ENCODE measurements around the gene SORCS3.

The SORCS3 gene

DNA sequence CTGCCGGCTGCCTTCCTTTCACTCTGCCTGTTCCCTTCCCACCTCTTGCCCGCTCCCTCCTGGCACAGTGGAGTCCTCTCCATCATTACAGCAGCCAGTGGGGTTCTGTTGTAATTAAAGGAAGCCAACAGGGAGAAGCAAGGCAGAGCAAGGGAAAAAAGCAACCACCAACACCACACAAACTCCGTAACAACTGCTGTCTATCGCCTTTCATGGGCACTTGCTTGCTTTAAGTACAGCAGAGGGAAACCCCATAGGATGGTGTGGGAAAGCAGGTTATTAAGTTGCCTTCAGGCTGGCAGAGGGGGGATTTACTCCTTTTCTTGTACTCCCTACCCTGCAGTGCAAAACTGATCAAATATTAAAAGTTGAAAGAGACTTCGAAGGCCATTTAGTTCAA, 22.0 kb downstream of the SORCS3 start:
- no peak overlapping the region for H3K4me2 ChIP-seq (ENCODE audit: low read depth, low read length, poor library complexity, severe bottlenecking)
- no peak overlapping the region for H2AFZ ChIP-seq (ENCODE audit: low read length)
- H4K20me1 ChIP-seq (ENCODE audit: insufficient read depth, low read length, poor library complexity, severe bottlenecking) = no peaks in the 10 kb centered on the region
- no peaks in the 10 kb centered on the region for H3K79me2 ChIP-seq (ENCODE audit: insufficient read depth, low read length)
- H3K4me1 ChIP-seq (ENCODE audit: insufficient read depth, low read length, poor library complexity, severe bottlenecking) = no peaks in the 10 kb centered on the region
- TF ChIP-seq, protein P1, sequence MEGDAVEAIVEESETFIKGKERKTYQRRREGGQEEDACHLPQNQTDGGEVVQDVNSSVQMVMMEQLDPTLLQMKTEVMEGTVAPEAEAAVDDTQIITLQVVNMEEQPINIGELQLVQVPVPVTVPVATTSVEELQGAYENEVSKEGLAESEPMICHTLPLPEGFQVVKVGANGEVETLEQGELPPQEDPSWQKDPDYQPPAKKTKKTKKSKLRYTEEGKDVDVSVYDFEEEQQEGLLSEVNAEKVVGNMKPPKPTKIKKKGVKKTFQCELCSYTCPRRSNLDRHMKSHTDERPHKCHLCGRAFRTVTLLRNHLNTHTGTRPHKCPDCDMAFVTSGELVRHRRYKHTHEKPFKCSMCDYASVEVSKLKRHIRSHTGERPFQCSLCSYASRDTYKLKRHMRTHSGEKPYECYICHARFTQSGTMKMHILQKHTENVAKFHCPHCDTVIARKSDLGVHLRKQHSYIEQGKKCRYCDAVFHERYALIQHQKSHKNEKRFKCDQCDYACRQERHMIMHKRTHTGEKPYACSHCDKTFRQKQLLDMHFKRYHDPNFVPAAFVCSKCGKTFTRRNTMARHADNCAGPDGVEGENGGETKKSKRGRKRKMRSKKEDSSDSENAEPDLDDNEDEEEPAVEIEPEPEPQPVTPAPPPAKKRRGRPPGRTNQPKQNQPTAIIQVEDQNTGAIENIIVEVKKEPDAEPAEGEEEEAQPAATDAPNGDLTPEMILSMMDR (conservative IDR thresholded peaks at IDR 0.05; ENCODE audit: low read length) = no peak
- TF ChIP-seq EZH2phosphoT487 (IDR thresholded peaks at IDR 0.05; ENCODE audit: borderline replicate concordance) = no peak
- H3K9me2 ChIP-seq (replicated peaks; ENCODE audit: low read depth, low read length) = no peaks in the 10 kb centered on the region
- no peak overlapping the region for H3K4me3 ChIP-seq (ENCODE audit: low read length, poor library complexity, severe bottlenecking)
- no peaks in the 10 kb centered on the region for H3K27me3 ChIP-seq (ENCODE audit: insufficient read depth, low read length, poor library complexity, severe bottlenecking)
- no peak overlapping the region for H3K9ac ChIP-seq (ENCODE audit: low read depth, low read length, poor library complexity, severe bottlenecking)
- no peaks in the 10 kb centered on the region for H3K36me3 ChIP-seq (ENCODE audit: insufficient read depth, low read length)
- no peaks in the 10 kb centered on the region for H3K9me3 ChIP-seq (ENCODE audit: insufficient read depth, low read depth, low read length)
- no peaks in the 10 kb centered on the region for H3F3A ChIP-seq (ENCODE audit: low read depth)

DNA sequence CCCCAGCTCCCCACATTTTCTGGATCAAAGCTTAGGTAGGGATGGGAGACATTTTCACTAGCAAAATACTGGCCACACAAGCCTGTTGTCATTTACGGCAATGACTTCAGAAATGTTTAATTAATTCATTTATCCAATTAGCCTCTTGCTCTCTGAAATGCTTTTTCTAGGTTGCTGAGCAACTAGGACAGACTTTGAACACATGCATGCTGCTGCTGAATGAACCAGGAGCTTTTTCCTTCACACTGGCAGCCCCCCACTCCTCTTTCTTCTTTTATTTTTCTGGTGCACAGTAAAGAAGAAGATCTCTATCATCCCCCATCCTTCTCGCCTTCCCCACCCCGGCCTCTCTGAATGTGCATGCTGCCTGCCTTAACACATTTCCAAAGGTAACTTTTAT, 22.5 kb downstream of the SORCS3 start:
- H3K4me2 ChIP-seq (ENCODE audit: low read depth, low read length, poor library complexity, severe bottlenecking) = no peak overlapping the region
- no peaks in the 10 kb centered on the region for H3K79me2 ChIP-seq (ENCODE audit: insufficient read depth, low read length)
- no peak overlapping the region for H3K4me3 ChIP-seq (ENCODE audit: low read length, poor library complexity, severe bottlenecking)
- H2AFZ ChIP-seq (ENCODE audit: low read length) = no peak overlapping the region
- H3K9me3 ChIP-seq (ENCODE audit: insufficient read depth, low read depth, low read length) = no peaks in the 10 kb centered on the region
- no peaks in the 10 kb centered on the region for H3F3A ChIP-seq (ENCODE audit: low read depth)
- no peaks in the 10 kb centered on the region for H3K36me3 ChIP-seq (ENCODE audit: insufficient read depth, low read length)
- H3K4me1 ChIP-seq (ENCODE audit: insufficient read depth, low read length, poor library complexity, severe bottlenecking) = no peaks in the 10 kb centered on the region
- H4K20me1 ChIP-seq (ENCODE audit: insufficient read depth, low read length, poor library complexity, severe bottlenecking) = no peaks in the 10 kb centered on the region
- H3K9ac ChIP-seq (ENCODE audit: low read depth, low read length, poor library complexity, severe bottlenecking) = no peak overlapping the region
- H3K9me2 ChIP-seq (replicated peaks; ENCODE audit: low read depth, low read length) = no peaks in the 10 kb centered on the region
- TF ChIP-seq EZH2phosphoT487 (IDR thresholded peaks at IDR 0.05; ENCODE audit: borderline replicate concordance) = no peak
- TF ChIP-seq, protein P1 (conservative IDR thresholded peaks at IDR 0.05; ENCODE audit: low read length) = no peak
- no peaks in the 10 kb centered on the region for H3K27me3 ChIP-seq (ENCODE audit: insufficient read depth, low read length, poor library complexity, severe bottlenecking)

DNA sequence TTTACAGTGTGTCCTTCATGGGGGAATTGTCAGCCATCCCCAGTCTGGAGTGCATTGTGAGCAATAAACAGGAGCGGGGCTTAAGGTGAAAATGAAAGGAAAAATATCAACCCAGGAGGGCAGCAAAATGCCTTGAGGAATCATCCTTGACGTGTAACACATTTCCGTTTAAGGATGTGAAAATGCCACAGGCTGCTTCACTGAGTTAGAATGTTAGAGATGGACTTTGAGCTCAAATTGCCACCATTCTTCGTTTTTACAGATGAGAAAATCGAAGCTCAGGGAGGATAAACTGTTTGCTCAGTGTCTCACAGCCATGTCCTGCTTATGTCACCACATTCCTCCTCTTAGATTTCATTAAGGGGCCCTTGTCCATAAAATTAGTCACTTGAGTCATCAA, 23.1 kb downstream of the SORCS3 start:
- no peaks in the 10 kb centered on the region for H3K9me3 ChIP-seq (ENCODE audit: insufficient read depth, low read depth, low read length)
- H3K36me3 ChIP-seq (ENCODE audit: insufficient read depth, low read length) = no peaks in the 10 kb centered on the region
- no peaks in the 10 kb centered on the region for H3K9me2 ChIP-seq (replicated peaks; ENCODE audit: low read depth, low read length)
- no peak overlapping the region for H2AFZ ChIP-seq (ENCODE audit: low read length)
- H3K4me2 ChIP-seq (ENCODE audit: low read depth, low read length, poor library complexity, severe bottlenecking) = no peak overlapping the region
- no peaks in the 10 kb centered on the region for H4K20me1 ChIP-seq (ENCODE audit: insufficient read depth, low read length, poor library complexity, severe bottlenecking)
- H3K4me1 ChIP-seq (ENCODE audit: insufficient read depth, low read length, poor library complexity, severe bottlenecking) = no peaks in the 10 kb centered on the region
- no peak overlapping the region for H3K4me3 ChIP-seq (ENCODE audit: low read length, poor library complexity, severe bottlenecking)
- no peaks in the 10 kb centered on the region for H3K27me3 ChIP-seq (ENCODE audit: insufficient read depth, low read length, poor library complexity, severe bottlenecking)
- no peaks in the 10 kb centered on the region for H3K79me2 ChIP-seq (ENCODE audit: insufficient read depth, low read length)
- TF ChIP-seq, protein P1 (conservative IDR thresholded peaks at IDR 0.05; ENCODE audit: low read length) = no peak
- TF ChIP-seq EZH2phosphoT487 (IDR thresholded peaks at IDR 0.05; ENCODE audit: borderline replicate concordance) = no peak
- no peak overlapping the region for H3K9ac ChIP-seq (ENCODE audit: low read depth, low read length, poor library complexity, severe bottlenecking)
- no peaks in the 10 kb centered on the region for H3F3A ChIP-seq (ENCODE audit: low read depth)

Data from Loucy (cell line).